Measurements from ENCODE around the gene REEP2. TPM values are rescaled to one million over a fixed set of nuclear protein-coding genes. Genes with fewer than 3 reads are reported as not detected.

The REEP2 gene
- polyA plus RNA-seq, 1 experiment: 24.7 TPM

GRCh38 chr5:138453590-138453989, 14.7 kb downstream of the REEP2 start:
- CTCF ChIA-PET: no interaction called here
- no peak overlapping the region for H3K4me3 ChIP-seq (ENCODE audit: low read depth, low read length)
- POLR2A ChIA-PET: no interaction called here
- no peaks in the 10 kb centered on the region for H3K9me3 ChIP-seq (ENCODE audit: control insufficient read depth, insufficient read depth, low read length)
- no peak for DNase-seq (ENCODE audit: low read depth, low spot score)
- H3K27me3 ChIP-seq (ENCODE audit: control insufficient read depth, insufficient read depth, low read length): peaks cover 2% of the 10 kb centered on the region
- no peak for TF ChIP-seq CTCF (IDR thresholded peaks at IDR 0.05; ENCODE audit: low read depth, low read length)
- H3K27ac ChIP-seq (ENCODE audit: low read depth, low read length): no peak overlapping the region

DNA sequence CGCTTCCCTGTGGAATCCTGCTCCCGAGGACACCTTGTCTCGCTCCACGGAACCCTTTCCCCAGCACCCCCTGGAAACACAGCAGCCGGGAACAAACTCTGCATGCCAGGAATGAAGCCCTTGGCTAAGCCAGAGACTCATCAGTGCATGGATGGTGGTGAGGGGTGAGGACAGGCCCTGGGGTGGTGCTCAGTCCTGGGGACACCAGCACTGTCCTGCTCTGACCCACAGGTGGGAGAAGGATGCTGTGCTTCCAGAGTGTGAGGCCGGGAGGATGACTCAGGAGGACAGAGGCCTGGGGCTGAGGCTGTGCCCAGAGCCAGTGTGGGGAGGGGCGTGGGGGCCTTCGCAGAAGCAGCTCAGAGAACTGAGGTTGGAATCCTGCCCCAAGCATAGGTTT, 15.3 kb downstream of the REEP2 start:
- no peak for DNase-seq (ENCODE audit: low read depth, low spot score)
- POLR2A ChIA-PET: no interaction called here
- CTCF ChIA-PET: no interaction called here

GRCh38 chr5:138455232-138455930, 16.5 kb downstream of the REEP2 start:
- Histone ChIP-seq H3K27me3 (ENCODE audit: control insufficient read depth, insufficient read depth, low read length) (peaks cover 2% of the 10 kb centered on the region), H3K9me3 (ENCODE audit: control insufficient read depth, insufficient read depth, low read length) (no peaks in the 10 kb centered on the region), H3K27ac (ENCODE audit: low read depth, low read length) (no peak overlapping the region), H3K4me3 (ENCODE audit: low read depth, low read length) (no peak overlapping the region)
- DNase-seq (ENCODE audit: low read depth, low spot score): no peak
- ChIA-PET POLR2A (no interaction called here), CTCF (interaction anchor here (1.0 to 1.4 kb wide), 2 partner anchors 9 to 48 kb away, joined by 3 to 8 read pairs; partner anchors contain the start of gene EGR1)
- TF ChIP-seq CTCF (IDR thresholded peaks at IDR 0.05; ENCODE audit: low read depth, low read length): no peak

More for the DNA sequence above, 15.3 kb downstream of the REEP2 start:
- H3K27ac ChIP-seq (ENCODE audit: low read depth, low read length): no peak overlapping the region
- no peak overlapping the region for H3K4me3 ChIP-seq (ENCODE audit: low read depth, low read length)
- H3K9me3 ChIP-seq (ENCODE audit: control insufficient read depth, insufficient read depth, low read length): no peaks in the 10 kb centered on the region
- peaks cover 2% of the 10 kb centered on the region for H3K27me3 ChIP-seq (ENCODE audit: control insufficient read depth, insufficient read depth, low read length)
- TF ChIP-seq CTCF (IDR thresholded peaks at IDR 0.05; ENCODE audit: low read depth, low read length): no peak

GRCh38 chr5:138457531-138458275, 18.8 kb downstream of the REEP2 start:
- no peak overlapping the region for H3K4me3 ChIP-seq (ENCODE audit: low read depth, low read length)
- POLR2A ChIA-PET: no interaction called here
- DNase-seq (ENCODE audit: low read depth, low spot score): no peak
- H3K9me3 ChIP-seq (ENCODE audit: control insufficient read depth, insufficient read depth, low read length): no peaks in the 10 kb centered on the region
- peaks cover 2% of the 10 kb centered on the region for H3K27me3 ChIP-seq (ENCODE audit: control insufficient read depth, insufficient read depth, low read length)
- no peak overlapping the region for H3K27ac ChIP-seq (ENCODE audit: low read depth, low read length)
- TF ChIP-seq CTCF (IDR thresholded peaks at IDR 0.05; ENCODE audit: low read depth, low read length): no peak
- CTCF ChIA-PET: interaction anchor here (1.0 to 1.8 kb wide), 3 partner anchors 7 to 46 kb away, joined by 5 to 11 read pairs (median 6); no protein-coding TSS in a partner anchor

GRCh38 chr5:138458384-138458783, 19.5 kb downstream of the REEP2 start:
- no peak for TF ChIP-seq CTCF (IDR thresholded peaks at IDR 0.05; ENCODE audit: low read depth, low read length)
- CTCF ChIA-PET: interaction anchor here (1.0 kb wide), 2 partner anchors 8 to 10 kb away, joined by 5 to 6 read pairs; no protein-coding TSS in a partner anchor
- POLR2A ChIA-PET: no interaction called here
- H3K27me3 ChIP-seq (ENCODE audit: control insufficient read depth, insufficient read depth, low read length): peaks cover 2% of the 10 kb centered on the region
- no peak overlapping the region for H3K4me3 ChIP-seq (ENCODE audit: low read depth, low read length)
- H3K27ac ChIP-seq (ENCODE audit: low read depth, low read length): no peak overlapping the region
- no peaks in the 10 kb centered on the region; the same call in 1 of the 2 replicates for H3K9me3 ChIP-seq (ENCODE audit: control insufficient read depth, insufficient read depth, low read length)
- DNase-seq (ENCODE audit: low read depth, low spot score): no peak

Data from AG04450 (cell line).